B cell (primary cell): ENCODE results near the gene APLF.

Experiments
- EZH2 ChIP-seq: IDR thresholded peaks from 2 replicates; pipeline ENCODE4 v1.6.1; 2012; ENCODE audit warnings: borderline replicate concordance, low read depth, mild to moderate bottlenecking, moderate library complexity, low read length; ENCODE audit not compliant: insufficient read depth, poor library complexity, severe bottlenecking
- TF ChIP-seq, protein P1 (sequence below): fragments of 200-600 bp; IDR thresholded peaks from one replicate; pipeline ENCODE4 v1.8.0; 2022; ENCODE audit warnings: antibody characterized with exemption, mild to moderate bottlenecking

DNA sequence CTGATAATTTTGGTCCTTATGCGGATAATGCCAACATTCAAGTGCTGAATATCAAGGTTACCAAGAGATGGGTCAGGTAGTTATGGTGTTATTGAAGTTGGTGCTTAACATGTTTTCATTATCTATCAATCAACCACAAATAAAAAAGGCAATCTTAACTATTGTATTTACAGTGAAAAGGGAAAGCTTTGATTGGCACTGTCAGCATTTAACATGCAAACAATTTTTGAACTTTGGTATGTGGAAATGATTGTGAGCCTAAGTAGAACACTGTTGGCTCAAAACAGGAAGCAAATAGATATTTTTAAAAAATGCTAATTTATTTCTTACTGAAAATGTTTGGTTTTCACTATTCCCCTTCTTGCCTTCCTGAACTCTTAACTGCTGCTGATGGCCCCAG, 21.9 kb downstream of the APLF start:
- TF ChIP-seq, protein P1, sequence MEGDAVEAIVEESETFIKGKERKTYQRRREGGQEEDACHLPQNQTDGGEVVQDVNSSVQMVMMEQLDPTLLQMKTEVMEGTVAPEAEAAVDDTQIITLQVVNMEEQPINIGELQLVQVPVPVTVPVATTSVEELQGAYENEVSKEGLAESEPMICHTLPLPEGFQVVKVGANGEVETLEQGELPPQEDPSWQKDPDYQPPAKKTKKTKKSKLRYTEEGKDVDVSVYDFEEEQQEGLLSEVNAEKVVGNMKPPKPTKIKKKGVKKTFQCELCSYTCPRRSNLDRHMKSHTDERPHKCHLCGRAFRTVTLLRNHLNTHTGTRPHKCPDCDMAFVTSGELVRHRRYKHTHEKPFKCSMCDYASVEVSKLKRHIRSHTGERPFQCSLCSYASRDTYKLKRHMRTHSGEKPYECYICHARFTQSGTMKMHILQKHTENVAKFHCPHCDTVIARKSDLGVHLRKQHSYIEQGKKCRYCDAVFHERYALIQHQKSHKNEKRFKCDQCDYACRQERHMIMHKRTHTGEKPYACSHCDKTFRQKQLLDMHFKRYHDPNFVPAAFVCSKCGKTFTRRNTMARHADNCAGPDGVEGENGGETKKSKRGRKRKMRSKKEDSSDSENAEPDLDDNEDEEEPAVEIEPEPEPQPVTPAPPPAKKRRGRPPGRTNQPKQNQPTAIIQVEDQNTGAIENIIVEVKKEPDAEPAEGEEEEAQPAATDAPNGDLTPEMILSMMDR = no peak
- no peak for TF ChIP-seq EZH2
